NCI-H2107 treated with DMSO at 0.1 percent for 48 hours (cell line): ENCODE measurements around the gene MAD1L1.
"Not testable (repeated sequence)": the region's sequence is repeated elsewhere in the genome, so short reads cannot be mapped to it uniquely, and the experiment has no call there.

Experiments used
- DNase-seq: peaks from one replicate; lab custom pipeline; 2025; ENCODE audit not compliant: unreplicated experiment; lab: John Stamatoyannopoulos, UW

The MAD1L1 gene

DNA sequence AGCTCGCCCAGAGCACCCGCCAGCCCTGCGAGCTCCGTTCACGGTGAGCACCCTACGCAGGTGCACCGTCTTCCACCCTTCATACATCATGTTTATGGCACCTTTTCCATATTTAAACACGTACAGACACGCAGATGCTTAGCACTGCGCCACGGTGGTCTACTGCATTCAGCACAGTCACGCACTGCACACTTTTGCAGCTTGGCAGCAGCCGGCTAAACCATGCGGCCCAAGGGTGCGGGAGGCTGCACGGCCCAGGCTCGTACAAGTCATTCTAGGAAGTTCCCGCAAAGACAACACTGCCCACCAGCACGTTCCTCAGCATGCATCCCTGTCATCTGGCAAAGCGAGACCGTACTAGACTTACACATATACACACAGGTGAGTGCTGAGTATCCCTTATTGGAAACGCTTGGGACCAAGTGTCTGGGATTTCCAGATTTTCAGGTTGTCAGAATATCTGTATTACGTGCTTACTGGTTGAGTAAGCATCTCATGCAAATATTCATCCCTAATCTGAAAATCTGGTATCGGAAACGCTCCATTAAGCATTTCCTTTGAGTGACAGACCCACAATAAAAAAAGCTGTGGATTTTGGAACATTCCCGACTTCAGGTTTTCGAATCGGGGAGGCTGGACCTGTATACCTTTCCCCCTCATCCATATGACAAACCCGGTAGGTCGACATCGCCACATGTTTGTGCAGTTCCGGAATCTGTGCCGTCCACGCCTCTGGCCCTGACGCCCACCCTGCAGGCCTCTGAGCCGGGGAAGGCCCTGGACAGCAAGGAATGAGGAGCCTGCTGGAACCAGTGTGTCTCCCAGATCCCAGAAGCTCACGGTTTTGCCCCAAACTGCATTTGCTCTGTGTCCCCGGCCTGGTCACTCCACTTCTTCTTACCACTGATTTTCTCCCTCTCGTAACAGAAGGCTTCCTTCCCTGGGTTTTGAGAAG is 340.5 kb downstream of the MAD1L1 start:
- no peak for DNase-seq

DNA sequence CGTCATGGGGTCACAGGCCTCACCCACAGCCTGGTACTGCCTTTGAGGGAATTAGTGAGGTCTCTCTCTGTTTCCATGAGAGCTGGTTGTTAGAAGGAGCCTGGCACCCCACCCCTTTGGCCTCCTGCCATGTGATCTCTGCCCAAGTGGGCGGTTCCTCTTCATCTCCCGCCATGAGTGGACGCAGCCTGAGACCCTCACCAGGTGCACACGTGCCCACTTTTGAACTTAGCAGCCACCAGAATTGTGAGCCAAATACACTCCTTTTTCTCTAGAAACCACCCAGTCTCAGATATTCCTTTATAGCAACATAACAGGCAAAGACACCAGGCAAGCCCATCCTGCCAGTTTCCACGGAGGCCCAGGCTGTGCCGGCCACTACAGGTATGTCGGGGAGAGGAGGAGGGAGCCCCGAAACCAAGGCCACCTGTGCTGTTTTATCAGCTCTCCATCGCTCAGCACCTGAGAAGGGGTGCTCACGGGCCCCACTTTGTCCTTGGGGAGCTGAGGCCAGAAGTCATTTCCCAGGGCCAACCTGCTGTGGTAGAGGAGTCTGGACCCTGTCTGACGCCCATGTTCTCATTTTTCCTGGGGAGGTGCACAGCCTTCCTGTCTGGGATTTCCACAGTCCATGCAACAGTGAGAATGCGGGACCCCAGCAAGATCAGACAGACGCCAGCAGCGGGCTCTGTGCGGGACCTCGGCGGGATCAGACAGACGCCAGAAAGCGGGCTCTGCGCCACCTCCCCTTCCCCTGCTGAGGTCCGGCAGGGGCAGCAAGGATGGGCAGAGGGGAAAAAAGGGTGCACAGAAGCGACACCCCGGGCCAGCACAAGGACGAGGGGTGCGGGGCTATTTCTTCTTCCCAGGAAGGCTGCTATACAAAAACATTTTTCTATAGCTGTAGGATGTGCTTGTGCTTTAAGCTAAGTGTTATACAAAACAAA is 342.2 kb downstream of the MAD1L1 start:
- no peak for DNase-seq

DNA sequence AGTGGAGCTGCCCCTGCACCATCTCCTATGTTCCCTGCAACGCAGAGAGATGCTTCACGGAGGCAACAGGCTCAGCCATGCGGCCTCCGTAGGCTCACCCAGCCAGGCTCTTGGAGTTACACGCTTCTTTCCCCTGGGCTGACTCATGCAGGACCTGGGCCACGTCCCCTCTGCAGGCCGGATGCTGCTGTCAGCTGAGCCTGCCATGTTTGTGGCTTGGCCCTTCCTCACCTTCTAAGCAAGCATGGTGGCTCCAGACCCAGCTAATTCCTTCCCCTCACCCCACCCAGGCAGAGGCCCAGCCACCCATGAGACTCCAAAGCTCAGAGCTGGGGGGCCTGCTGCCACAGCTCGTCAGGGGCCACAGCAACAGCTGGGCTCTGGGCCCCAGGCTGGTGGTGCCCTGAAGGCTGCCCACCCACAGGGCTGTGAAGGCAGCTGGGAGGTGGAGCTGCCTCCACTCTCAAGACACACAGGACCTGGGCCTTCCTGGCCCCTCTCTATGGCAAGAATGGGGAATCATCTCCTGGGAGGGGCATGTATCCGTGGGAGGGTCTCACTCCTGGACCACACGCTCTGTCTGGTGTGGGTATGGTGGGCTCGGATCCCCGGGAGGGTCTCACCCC is 343.1 kb downstream of the MAD1L1 start:
- no peak for DNase-seq

DNA sequence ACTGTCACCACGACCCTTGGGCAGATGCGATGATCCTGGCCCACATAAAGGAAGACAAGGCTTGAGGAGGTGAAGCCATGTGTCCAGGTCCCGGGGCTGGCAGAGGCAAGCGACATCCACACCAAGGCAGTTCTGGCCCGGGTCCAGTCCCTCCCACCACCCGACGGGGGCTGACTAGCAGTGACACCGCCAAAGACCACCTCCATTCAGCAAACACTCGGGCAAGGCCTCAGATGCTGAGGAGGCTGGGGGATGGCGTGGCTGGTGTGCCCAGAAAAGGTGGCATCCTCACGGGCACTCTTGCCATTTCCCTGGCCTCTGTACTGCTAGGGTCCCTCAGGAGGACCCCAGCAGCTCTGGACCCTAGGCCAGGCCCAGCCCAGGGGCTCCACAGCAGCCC is 343.7 kb downstream of the MAD1L1 start:
- no peak for DNase-seq

DNA sequence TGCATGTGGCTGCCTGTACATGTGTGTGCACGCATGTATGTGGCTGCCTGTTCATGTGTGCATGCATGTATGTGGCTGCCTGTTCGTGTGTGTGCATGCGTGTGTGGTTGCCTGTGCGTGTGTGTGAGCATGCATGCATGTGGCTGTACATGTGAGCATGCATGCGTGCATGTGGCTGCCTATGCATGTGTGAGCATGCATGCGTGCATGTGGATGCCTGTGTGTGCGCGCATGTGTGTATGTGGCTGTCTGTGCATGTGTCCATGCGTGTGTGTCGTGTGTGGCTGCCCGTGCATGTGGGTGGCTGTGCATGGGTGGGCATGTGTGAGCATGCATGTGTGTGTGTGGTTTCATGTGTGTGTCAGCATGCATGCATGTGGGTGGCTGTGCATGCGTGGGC is 344.3 kb downstream of the MAD1L1 start:
- DNase-seq, result no peak

DNA sequence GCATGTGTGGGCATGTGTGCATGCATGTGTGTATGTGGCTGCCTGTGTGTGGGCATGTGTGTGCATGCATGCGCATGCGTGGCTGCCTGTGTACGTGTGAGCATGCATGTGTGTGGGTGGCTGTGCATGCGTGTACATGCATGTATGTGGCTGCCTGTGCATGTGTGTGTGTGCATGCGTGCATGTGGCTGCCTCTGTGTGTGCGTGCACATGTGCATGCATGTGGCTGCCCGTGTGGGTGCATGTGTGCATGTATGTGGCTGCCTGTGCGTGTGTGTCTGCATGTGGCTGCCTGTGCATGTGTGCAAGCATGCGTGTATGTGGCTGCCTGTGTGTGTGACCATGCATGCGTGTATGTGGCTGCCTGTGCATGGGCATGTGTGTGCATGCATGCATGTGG is 345.5 kb downstream of the MAD1L1 start:
- DNase-seq, result no peak

DNA sequence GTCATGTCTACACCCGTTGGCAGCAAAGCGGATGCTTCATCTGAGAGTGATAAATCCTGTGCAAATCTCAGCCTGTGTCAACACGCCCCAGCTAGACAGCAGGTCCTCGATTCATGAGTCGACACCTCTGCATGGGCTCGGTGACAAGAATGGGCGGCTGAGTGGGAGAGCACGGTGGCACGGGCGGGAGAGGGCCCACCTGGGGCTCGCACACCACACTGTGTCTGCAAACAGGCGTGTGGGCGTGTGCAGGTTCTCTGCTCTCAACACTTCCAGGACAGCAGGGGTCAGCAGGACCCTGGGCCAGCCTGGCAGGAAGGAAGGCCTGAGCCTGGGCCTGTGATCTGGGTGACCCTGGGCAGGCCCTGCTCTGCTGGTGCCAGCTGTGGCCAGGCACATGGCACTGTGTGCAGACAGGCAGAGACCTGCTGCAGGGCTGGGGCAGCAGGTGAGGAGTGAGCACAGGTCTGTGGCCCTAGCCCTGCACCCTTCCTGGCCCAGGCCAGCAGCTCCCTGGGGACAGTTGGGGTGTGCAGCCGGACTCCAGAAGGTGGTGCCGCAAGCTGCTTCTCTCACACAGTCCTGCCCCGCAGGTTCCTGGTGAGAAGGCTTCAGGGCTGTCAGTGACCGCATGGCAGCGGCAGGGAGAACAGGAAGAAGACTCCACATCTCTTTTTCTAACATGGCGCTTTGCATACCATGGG is 346.2 kb downstream of the MAD1L1 start:
- no peak for DNase-seq

DNA sequence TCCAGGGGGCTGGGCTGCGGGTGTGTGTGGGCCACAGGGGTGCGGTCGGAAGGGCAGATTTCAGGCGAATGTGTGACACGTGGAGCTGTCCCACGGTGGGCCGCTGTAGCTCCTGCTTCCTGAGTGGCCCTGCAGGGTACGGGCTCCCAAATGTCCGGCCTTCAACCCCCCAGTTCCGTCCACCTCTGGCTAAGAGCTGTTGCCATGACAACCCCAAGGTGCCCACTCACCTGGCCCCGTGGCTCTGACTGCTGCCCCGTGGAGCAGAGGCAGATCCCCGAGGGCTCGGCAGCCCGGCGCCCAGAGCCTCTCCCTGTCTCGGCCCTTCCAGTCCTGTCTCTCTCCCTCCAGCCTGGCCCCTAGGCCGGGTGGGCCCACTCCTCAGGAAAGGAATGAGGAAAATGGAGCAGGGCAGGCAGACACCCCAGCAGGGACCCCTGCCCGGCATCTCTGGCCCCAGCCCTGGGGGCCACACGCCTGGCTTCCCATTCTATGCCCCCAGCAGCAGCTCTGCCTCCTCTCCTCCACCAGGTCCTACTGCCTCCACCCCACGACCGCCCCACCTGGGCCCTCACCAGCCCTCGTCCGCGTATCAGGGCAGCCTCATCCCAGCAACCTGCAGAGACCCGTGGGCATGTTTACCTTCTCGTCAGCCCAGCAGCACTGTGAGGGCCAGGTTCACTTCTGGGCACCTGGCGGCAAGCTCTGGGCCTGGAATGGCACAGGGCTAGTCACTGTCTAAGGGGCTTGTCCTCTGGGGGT is 347.1 kb downstream of the MAD1L1 start:
- no peak for DNase-seq

DNA sequence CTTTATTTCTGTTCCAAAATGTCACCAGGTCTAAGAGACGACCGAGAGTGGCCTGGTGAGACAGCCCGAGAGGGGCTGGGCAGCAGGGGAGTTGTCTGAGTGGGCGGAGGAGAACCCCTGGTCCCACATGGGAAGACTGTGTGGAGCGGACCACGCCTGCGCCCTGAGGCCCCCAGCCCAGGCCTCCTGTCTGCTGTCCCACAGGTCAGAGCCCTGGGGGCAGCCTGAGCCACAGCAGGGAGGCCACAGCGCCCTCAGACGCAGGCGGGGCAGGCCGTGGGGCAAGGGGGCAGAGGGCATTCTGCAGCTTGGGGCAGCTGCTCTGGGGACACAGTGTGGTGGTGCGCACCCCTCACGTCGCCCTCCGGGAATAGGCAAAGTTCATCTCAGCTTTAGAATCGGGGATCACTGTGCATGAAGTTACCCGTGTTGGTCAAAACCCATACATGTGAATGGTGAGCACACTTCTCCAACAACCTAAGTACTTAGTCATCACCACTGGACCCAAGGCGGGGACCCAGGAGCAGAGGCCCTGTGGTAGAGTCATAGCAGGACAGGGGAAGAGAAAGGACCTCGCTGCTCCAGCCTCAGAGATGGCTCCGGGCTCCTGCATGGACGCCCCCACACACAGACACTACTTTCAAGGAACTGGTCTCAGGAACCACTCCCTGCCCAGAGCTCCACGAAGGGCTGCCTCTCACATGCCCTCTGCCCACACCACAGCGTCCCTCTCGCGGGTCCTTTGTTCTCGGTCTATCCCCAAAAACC is 348.0 kb downstream of the MAD1L1 start:
- DNase-seq, result no peak

DNA sequence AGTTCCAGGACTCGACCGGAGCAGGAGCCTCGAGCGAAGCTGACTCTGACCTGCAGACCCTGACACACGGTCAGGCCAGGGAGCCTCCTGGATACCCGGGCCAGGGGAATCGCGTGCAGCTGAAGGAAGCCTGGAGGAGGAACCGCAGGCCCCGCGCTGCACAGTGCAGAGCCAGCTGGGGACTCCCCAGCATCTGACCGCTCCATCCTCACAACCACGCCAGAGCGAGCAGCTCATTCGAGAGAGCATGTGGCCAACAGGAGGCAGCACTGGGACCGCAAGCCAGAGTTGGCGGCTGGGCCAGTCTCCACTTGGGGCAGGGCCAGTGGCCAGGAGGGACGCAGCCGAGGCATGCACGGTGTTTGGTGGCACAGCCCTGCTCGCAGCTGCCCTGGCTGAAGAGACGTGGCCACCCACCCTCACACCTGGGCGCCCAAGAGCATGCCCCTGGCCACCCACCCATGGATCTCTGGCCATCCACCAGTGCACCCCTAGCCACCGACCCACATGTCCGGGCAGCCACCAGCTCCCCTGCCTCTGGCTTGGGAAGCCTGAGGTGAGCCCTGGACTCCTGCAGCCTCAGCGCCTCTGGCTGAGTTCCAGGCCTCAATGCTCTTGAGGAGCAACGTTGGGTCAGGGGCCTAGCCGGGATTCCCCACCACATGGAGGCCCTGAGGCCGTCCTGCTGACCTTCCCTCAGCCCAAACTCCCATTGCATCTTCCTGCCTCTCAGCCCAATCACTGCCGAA is 348.7 kb downstream of the MAD1L1 start:
- no peak for DNase-seq

DNA sequence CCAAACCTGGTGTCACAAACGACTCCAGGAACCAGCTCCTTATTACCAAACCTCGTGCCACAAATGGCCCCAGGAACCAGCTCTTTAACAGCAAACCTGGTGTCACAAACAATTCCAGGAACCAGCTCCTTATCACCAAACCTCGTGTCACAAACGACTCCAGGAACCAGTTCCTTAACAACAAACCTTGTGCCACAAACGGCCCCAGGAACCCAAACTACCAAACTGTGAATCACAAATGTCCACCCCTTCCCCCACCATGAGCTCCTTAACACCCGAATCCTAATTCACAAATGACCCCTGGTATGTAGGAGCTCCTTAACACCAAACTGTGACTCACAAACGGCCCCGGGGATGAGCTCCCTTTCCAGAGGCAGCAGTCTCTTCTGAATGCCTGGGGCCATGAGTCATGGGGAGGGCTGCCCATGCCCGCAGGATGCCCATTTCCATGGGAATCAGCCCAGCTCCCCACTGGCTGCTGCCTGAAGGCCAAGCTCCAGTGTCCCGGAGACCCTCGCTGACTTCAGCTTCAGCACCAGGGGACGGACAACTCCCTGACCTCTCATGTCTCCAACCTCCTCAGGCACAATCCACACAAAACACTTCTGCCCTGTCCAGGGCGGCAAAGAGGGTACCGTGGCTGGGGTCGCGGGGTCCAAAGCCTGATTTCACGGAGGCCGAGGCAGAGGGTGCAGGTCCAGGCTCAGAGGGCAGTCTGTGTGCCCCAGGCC is 349.5 kb downstream of the MAD1L1 start:
- no peak for DNase-seq

DNA sequence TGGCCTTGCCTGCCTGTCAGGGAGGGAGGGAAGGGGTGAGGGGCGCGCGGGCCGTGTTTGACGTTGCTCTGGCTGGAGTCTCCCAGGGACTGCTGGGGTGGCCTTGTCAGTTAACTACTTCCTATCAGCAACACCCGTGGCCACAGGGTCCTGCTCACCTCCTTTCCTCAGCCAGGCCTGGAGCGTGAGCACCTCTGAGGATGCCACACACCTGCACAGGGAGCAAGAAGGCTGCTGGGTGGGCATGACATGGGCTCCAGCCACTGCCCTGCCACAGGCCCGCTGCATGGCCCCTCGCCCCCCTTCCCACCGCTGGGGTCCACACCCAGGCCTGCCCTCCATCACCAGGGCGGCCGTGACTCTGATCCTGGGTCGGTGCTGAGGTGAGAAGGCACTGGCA is 350.3 kb downstream of the MAD1L1 start:
- no peak for DNase-seq

DNA sequence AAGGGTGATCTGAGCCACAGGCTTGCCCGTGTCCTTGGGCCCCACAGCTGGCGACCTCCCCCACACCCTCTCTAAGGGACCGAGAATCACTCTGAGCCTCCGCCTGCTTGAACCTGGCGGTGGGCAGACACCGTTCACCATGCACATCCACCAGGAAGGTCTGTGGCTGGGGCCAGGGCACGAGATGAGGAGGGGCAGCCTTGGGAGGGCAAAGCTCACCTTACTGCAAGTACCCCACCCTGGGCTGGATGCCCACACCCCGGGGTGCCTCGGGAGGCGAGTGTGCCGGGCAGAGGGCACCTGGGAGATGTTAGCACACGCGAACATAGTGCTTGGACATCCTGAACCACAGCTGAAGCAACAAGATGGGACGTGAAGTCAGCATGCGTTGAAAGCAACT is 350.8 kb downstream of the MAD1L1 start:
- DNase-seq, result no peak

DNA sequence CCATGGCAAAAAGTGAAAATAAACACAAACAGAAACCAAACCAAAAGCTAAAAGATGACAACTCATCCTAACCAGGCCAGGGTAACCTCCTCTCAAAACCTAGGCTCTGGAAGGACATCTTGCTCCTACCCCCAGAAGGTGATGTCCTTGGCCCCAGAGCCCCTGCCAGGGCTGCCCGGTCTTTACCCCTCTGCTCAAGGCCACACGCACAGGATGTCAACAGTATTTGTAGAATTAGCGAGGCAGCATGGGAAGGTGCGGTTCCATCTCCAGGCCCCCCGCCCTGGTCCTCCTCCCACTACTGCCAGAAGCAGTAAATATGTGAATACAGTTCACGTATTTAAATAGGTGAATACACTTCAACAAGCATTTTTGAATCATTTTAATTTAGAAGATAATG is 356.1 kb downstream of the MAD1L1 start:
- DNase-seq, result not testable (repeated sequence)

DNA sequence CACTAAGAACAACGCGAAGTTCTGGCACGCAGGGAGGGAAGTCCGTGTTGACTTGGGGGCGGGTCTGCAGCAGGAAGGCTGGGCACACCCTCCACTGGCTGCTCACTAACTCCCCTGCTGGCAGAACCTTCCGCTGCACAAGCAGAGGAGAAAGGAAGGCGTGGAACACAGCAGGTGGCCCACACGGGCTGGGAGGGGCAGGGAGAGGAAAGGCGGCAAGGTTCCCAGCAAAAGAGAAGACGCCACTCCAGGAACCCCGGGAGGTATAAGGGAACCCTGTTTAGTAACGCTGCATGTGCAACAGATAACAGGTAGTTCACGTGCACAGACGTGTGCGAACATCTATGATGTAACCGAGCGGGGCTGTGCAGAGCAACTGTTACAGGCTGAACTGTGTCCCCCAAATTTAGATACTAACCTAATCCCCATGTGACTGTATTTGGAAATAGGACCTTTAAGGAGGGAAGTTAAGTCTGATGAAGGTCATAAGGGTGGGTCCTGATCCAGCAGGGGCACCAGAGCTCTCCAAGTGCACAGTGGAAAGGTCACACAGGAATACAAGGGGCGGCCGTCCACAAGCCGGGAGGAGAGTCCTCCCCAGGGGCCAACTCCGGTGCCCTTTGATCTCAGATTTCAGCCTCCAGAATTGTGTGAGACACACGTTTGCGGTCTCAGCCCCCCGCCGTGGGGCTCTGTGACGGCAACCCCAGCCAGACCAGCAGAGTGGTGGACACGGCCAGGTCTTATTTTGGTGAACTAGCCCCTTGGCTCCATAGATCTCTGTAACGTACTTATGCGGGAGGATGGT is 357.1 kb downstream of the MAD1L1 start:
- DNase-seq, result peak; percentile 49

DNA sequence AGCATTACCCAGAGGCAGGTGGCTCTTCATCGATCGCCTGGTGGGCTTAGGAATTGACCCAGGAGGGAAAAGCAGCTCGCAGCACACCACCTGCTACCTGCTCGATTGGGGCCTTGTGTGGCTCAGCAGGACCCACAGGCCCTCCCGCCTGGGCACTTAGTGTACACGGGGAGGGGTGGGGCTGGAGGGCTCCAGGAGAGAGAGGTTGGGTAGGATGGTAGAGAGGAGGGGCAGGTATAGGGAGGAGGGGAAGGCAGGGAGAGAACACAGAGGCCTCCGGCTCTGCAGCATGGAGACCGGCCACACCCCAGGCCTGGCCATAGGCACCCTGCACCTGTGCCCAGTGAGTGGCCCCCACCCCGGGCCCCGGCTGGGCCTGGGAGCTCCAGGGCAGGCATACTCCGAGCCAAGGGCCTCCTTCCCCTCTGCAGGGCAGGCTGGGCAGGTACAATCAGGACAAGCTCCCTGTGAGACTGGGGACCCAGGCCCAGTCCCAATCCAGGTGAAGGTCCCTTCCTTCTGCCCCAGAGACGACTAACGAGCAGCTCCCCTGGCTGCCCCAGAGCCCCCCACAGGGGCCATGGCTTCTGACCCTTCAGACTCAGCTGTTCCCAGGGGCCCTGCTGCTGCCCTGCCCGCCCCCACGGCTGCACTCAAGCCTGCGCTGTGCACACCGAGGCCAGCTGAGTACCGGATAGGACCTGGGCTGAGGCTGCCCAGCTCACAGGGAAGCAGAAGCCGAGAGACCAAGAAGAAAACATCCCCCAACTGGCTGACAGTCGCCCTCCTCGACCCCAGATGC is 358.0 kb downstream of the MAD1L1 start:
- DNase-seq, result peak; percentile 98
